ENCODE measurements around the gene SPRR2D.
"Not testable (repeated sequence)": the region's sequence is repeated elsewhere in the genome, so short reads cannot be mapped to it uniquely, and the experiment has no call there.

SPRR2D gene

DNA sequence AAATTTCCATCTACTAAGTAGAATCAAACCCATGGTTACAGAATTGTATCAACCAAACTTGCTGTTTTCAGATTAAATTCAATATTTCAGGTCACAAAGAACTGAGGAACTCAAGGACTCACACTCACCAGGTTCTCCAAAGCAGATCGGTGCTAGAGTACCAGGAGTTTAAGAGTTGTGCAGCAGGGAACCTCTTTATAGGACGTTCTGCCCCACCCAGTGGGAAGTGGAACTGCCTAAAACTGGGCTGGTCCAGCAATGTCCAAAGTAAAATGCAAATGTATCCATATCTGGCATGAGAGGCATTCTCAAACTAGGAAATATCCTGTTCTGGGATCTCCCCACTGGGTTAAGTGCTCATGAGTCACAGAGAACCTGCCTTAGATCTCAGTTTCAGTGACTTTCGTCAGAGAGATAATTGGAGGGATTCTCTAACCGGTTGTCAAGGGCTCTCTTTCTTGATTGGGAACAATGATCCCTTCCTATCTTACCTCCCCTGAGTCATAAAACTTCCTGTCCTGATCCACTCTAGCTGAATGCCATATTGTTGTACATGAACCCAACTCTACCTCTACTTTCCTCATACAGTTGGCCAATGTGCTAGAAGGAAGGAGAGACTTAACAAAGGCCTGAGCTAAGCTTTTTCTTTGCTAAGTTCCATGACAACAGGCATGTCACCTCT is at the start of gene SPRR2D:
SPRR2D (minus strand) TSS at position 171 of the 682 bp plus-strand sequence. CDS start 774 bp downstream, outside the sequence.
- no peak for DNase-seq (ENCODE audit: low spot score)

DNA sequence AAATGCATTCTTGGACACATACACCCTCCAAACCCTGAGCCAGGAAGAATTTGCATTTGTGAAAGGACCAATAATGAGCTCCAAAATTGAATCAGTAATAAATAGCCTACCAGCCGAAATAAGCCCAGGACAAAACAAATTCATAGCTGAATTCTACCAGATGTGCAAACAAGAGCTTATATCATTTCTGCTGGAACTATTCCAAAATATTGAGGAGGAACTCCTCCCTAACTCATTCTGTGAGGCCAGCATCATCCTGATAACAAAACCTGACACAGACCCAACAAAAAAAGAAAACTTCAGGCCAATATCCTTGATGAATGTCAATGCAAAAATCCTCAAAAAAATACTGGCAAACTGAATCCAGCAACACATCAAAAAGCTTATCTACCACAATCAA is 46.7 kb upstream of the SPRR2D start:
- DNase-seq (ENCODE audit: low spot score): no peak

DNA sequence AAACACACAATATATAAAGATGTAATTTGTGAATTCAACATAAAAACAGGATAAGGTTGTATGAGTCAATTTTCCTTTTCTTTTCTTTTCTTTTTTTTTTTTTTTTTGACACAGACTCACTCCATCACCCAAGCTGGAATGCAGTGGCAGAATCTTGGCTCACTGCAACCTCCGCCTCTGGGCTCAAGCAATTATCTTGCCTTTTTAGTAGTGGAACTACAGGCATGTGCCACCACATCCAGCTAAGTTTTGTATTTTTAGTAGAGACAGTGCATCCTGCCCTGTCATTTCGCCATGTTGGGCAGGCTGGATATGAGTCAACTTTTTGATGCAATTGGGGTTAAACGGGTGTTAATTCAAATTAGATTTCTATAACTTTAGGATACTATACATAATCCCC is 40.8 kb upstream of the SPRR2D start:
- DNase-seq (ENCODE audit: low spot score): no peak

DNA sequence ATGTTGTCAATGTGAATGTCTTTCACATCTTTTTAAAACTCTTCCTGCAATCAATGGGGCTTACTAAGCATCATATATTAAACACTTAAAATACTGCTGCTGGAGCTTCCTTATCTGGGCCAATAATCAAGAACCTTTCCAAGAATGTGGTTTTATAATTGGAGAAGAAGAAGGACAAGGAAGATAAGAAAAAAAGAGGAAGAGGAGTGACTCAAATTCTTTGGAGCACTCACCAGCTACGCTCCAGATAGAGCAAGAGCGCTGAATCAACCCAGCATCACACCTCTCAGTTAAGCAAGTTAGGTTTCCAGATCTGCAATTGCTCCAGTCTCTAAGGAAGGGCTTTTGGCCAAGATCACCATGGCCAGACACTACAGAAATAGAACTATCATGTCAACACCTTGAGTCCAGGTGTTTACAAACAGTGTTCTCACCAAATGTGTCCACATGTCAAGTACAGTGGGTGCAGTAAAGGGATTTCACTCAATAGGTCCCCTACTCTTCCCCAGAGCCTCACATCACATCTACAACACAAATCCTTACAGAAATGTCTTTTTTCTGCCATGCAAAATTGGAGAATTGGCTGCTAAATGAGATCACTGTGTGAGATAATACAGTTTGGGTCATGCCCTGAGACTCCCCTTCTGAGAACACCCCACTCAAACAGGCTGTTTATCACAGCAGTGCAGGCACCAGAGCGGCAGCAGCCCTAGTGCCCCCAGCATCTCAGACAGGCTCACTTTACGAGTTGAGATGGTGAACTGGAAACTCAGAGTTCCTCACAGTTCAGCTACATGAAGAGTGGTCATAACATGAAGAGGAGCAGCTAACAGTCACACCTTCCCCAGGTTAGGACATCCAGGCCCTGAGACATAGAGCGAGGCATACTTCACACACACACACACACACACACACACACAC is 32.1 kb upstream of the SPRR2D start:
- no peak for DNase-seq (ENCODE audit: low spot score)

DNA sequence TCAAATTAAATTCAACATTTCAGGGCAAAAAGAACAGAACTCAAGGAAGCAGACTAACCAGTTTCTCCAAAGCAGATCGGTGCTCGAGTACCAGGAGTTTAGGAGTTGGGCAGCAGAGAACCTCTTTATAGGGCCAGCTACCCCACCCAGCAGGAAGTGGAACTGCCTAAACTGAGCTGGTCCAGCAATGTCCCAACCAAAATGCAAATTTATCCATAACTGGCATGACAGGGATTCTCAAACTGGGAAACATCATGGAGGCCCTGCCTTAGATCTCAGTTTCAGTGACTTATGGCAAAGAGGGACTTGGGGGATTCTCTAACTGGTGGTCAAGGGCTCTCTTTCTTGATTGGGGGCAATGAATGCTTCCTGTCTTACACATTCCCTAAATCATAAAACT is 30.6 kb upstream of the SPRR2D start, which contains the start of gene SPRR2B:
SPRR2B (minus strand) TSS at position 101 of the 400 bp plus-strand sequence. CDS start 772 bp downstream, outside the sequence.
- DNase-seq (ENCODE audit: low spot score): no peak

DNA sequence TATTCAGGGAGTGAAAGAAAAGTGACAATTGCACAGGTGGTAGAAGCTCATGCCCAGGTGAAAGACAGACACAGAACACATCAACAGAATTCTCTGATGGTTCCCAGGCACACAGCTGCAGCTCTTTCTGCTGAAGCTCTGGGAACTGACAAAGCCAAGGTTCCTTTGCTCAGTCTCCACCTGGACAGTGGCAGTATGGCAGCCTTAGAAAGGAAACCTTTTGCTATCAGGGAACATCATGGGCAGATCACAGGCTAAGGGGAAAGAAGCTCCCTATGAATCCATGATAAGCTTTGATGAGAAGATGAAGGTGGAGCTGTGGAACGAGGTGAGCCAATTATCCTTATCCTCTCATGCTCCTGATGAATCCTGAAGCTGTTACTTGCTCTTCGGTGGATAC is 29.3 kb upstream of the SPRR2D start:
- no peak for DNase-seq (ENCODE audit: low spot score)

DNA sequence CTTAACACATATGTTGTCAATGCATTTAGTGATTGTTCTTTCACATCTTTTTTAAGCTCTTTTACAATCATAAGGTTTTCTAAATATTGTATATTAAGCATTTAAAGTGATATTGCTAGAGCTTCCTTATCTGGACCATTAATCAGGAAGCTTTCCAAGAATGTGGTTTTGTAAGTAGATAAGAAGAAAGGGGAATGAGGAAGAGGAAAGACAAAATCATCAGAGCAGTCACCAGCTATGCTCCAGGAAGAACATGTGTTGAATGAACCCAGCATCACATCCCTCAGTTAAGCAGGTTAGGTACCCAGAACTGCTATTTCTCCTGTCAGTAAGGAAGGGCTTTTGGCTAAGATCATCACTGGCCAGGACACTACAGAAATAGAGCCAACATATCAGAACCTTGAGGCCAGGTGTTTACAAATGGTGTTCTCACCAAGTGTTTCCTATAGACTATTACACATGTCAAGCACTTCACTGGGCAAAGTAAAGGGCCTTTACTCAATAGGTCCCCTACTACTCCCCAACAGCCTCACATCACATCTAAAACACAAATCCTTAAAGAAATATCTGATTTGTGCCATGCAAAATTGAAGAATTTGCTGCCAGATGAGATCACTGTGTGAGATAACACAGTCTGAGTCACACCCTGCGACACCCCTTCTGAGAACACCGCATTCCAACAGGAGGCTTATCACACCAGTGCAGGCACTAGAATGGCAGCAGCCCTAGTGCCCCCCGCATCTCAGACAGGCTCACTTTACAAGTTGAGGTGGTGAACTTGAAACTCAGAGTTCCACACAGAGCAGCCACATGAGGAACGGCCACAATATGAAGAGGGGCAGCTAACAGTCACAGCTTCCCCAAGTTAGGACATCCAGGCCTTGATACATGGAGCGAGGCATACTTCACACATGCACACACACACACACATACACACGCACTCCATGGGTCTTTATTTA is 18.2 kb upstream of the SPRR2D start:
- no peak for DNase-seq (ENCODE audit: low spot score)

DNA sequence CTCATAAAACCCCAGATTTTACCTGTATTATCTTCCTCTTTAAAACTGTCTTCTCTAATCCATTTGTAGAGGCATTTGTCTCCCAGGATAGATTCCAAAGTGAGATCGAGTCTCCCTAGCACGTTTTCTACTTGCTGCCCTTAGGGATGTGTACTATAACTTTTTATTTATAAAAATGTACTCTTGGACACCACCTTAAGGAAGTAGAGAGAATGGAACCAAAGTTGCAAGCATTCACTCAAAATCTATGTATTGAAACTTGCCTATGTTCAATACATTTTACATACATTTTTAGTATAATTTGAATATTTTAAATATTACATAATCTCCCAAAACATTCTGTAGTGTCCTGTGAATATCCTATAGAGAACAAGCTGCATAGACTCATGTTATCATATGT is 17.2 kb upstream of the SPRR2D start:
- DNase-seq (ENCODE audit: low spot score): no peak

DNA sequence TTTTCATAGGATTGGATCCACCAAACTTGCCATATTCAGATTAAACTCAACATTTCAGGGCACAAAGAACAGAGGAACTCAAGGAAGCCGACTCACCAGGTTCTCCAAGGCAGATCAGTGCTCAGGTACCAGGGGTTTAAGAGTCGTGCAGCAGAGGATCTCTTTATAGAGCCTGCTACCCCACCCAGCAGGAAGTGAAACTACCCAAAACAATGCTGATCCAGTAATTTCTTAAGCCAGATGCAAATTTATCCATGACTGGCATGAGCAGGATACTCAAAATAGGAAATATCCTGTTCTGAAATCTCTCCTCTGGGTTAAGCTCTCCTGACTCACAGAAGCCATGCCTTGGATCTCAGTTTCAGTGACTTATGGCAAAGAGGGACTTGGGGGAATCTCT is 16.5 kb upstream of the SPRR2D start, which contains the start of gene SPRR2A:
SPRR2A (minus strand) TSS at position 138 of the 400 bp plus-strand sequence. CDS start 777 bp downstream, outside the sequence.
- no peak for DNase-seq (ENCODE audit: low spot score)

DNA sequence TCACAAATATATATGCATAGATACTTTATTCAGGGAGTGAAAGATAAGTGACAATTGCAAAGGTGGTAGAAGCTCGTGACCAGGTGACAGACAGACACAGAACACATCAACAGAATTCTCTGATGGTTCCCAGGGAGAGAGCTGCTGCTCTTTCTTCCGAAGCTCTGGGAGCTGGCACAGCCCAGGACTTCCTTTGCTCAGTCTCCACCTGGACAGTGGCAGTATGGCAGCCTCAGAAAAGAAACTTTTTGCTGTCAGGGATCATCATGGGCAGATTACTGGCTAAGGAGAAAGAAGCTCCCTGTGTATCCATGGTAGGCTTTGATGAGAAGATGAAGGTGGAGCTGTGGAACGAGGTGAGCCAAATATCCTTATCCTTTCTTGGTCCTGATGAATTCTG is 15.2 kb upstream of the SPRR2D start:
- not testable (repeated sequence) for DNase-seq (ENCODE audit: low spot score)

DNA sequence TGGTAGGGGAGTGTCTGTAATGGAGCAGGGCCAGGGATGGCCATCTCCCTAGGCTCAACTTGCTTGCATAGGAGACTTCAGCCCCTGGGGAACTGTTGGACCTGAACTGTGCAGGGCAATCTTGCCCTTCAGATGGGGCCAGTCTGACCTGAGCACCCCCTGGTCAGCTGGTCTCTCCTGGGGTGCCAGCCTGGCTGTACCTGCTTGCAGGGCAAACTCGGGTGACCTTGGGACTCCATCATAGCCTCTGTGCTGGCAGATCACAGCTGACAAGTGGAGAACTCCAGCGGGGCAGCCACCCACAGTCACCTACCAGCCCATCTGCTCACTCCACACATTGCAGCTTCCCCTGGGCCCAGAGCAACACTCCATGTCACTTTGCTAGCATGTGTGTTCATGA is 8.3 kb upstream of the SPRR2D start:
- no peak for DNase-seq (ENCODE audit: low spot score)

DNA sequence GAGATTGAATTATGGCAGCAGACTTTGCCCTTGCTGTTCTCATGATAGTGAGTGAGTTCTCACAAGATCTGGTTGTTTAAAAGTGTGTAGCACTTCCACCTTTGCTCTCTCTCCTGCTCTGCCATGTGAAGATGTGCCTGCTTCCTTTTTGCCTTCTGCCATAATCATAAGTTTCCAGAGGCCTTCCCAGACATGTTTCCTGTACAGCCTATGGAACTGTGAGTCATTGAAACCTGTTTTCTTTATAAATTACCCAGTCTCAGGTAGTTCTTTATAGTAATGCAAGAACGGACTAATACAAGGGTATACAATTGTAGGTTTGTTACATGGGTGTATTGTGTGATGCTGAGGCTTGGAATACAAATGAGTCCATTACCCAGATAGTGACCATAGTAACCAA is 5.7 kb downstream of the SPRR2D start:
- no peak for DNase-seq (ENCODE audit: low spot score)

DNA sequence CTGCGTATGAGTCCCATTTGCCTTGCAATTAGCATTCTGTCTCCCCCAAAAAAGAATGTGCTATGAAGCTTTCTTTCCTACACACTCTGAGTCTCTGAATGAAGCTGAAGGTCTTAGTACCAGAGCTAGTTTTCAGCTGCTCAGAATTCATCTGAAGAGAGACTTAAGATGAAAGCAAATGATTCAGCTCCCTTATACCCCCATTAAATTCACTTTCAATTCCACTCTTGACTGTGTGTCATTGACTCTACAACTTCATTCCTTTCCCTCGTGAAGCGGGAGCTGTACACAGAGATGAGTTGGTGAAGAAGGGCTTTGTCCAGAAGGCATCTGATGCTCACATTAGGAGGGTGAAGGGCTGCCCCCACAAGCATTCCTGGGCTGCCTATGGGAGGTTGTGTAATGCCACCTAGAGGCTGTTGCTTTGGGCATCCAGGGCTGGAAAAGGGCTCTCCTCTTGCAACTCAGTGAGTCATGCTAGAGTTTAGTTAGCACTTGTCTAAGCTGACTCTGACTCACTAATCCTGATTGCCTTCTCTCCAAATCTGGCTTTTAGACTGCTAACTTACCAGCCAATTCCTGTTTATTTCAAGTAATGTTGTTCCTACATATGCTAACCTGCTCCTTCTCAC is 8.1 kb downstream of the SPRR2D start:
- DNase-seq (ENCODE audit: low spot score): no peak

DNA sequence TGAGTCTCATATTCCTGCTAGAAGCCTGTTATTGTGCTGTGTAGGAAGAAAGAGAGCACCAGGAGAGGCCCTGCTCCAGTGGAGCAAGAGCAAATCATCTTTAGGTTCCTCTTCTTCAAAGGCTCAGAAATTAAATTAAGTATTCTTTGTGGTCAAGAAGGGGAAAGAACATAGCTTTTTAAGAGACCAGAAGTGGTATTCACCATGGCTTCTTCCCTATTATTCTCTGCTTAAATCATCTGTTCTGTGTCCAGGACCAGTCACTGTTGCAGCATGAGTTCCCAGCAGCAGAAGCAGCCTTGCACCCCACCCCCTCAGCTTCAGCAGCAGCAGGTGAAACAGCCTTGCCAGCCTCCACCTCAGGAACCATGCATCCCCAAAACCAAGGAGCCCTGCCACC is 8.8 kb downstream of the SPRR2D start:
- DNase-seq (ENCODE audit: low spot score): no peak

DNA sequence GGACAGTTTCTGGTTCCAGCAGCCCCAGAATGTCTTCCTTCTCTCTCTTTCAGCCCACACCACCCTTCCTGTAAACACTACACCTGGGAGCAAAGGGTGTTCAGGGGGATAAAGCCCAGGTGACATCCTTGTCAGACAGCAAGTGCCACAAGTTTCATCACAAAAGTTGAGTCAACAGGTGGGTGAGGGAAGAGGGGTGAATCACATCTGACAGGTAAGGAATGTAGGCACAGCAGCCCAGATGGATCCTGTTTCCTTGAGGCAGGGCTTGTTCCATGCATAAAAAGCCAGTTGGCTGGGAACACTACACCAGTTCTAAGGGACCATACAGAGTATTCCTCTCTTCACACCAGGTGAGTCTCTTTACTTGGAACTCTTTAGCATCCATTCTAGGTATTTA is 10.0 kb downstream of the SPRR2D start, which contains the start of gene SPRR1B:
SPRR1B (plus strand) TSS at position 309 of the 400 bp plus-strand sequence. CDS start 1,143 bp downstream, outside the sequence.
- DNase-seq (ENCODE audit: low spot score): no peak

DNA sequence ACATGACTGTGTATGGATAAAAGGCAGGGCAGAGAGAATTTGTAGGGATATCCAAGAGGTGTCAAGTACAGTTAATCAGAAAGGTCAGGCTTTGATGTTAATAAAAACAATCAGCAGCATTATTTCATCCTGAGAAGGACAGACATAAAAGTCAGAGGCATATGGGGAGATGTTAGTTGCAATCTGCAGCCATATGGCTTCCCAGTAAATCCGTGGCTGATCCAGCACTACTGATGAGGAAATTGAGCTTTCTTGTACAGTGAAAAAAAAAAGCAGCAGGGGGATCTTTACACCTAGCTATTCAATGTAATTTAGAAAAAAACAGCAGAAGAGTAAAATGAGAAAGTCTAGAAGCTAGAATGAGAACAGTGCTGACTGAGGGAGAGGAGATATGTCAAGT is 12.2 kb downstream of the SPRR2D start:
- DNase-seq (ENCODE audit: low spot score): no peak

DNA sequence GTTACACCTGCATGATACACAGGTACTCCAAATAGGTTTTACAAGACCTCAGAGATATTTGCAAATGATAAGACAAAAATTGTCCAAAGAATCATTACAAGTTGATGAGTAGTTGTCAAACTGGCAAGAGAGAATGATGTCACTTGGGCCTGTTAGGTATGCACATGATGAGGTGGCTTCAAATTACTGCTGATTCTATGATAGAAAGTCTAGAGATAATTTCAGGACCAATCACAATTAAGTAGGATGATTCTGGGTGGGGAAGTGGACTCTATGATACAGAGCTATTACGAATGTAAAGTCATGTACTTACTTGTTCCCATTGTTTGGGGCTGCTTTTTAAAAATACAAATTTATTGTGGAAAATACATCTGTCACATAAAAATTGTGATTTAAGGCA is 15.1 kb downstream of the SPRR2D start:
- no peak for DNase-seq (ENCODE audit: low spot score)

DNA sequence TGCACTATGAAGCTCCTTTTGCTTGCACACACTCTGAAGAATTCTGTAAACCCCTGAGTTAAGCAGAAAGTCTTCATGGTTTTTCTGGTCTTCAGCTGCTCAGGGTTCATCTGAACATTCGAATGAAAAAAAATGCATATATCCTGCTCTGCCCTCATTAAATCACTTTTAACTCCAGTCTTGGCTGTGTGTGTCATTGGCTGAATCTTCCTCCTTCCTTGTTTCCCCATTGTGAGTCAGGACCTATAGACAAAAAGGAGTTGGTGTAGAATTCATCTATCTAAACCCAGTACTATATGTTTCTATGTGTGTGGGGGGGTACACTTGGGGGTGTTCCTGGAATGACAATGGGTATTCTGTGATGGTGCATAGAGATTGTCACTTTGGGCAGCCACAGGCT is 16.5 kb downstream of the SPRR2D start:
- no peak for DNase-seq (ENCODE audit: low spot score)

DNA sequence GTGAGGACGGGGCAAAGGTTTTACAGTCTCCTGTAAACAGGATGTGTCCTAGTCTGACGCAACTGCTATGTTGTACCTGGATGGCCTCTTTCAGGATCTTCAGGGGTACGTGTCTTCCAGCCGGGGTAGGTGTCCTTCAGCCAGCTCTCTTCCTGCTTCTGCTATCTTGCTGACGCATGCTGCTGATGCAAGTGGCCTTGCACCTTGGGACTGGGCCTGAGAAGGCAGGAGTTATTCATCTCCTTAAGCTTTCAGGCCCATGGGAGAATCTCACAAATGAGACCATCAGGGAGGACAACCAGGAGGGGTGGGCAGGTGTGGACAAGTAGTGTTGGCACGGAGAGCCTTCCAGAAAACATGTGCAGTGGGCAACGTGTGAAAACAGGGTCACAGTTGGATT is 17.8 kb downstream of the SPRR2D start:
- DNase-seq (ENCODE audit: low spot score): no peak

DNA sequence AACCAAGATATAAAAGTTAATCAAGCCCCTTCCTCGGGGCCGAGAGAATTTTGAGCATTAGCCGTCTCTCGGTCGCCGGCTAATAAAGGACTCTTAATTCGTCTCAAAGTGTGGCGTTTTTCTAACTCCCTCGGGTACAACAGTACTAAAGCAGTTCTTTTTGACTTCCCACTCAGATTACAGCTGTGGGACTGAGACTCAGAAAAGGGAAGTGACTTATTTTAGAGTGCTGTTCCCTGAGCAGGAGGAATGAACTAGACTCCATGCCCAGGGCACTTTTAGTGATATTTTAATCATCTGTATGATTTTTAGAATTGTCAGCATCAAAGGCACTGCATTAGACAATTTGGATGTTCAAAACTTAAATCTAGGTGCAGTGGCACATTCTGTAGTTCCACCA is 18.6 kb downstream of the SPRR2D start:
- DNase-seq (ENCODE audit: low spot score): not testable (repeated sequence)

DNA sequence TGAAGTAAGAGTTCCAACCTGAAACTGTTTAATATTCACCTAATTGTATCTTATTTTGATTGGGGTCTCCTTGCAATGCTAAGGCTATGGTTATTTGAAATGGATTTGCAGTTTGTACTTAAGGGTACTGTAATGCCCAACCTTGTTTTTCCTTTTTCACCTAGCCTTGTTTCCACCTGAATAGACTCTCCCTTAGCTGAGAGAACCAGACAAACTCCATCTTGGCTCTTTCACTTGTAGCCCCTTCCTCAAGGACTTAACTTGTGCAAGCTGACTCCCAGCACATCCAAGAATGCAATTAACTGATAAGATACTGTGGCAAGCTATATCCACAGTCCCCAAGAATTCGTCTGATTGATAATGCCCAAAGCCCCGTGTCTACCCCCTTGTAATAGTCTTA is 19.1 kb downstream of the SPRR2D start:
- DNase-seq (ENCODE audit: low spot score): not testable (repeated sequence)
